NCI-H1417 treated with DMSO at 0.1 percent for 48 hours (cell line): ENCODE data around the gene SHROOM2.
A peak's percentile ranks its signal among the peaks of the same experiment; 100 is the strongest.

ENCODE experiments used
- DNase-seq: peaks from one replicate; lab custom pipeline; 2025; lab: John Stamatoyannopoulos, UW

The SHROOM2 gene

DNA sequence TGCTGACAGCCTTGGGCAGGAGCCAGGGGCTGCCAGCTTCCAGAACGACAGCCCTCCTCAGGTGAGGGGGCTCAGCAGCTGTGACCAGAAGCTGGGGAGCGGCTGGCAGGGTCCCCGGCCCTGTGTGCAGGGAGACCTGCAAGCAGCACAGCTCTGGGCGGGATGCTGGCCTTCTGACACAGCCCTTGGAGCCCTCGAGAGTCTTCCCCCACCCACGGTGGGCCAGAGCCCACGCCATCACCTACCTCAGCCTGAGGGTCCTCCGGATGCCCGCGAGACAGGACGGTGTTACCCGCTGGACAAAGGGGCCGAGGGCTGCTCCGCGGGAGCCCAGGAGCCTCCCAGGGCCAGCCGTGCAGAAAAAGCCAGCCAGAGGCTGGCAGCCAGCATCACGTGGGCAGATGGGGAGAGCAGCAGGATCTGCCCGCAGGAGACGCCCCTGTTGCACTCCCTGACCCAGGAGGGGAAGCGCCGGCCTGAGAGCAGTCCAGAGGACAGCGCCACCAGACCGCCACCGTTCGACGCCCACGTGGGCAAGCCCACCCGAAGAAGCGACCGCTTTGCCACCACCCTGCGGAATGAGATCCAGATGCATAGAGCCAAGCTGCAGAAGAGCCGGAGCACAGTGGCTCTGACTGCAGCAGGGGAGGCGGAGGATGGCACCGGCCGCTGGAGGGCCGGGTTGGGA is 109.1 kb downstream of the SHROOM2 start:
- no peak for DNase-seq

DNA sequence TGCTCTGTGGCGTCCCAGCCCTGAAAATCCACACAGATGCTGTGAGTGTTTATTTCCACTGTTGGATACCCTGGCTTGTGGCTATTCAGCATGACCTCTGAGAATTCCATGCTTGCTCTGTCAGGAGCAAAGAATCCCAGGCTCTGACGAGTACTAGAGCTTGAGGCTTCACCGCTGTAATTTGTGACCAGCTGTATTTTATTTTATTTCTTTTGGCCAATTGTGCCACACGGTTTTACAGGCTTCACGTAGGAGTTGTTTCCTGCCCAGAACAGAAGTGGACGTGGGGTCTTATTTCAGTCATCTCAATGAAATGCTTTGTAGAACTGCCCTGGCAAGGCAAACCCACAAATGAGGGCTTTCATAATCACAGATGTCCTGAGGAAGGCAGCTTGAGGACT is 111.5 kb downstream of the SHROOM2 start:
- DNase-seq, result no peak

DNA sequence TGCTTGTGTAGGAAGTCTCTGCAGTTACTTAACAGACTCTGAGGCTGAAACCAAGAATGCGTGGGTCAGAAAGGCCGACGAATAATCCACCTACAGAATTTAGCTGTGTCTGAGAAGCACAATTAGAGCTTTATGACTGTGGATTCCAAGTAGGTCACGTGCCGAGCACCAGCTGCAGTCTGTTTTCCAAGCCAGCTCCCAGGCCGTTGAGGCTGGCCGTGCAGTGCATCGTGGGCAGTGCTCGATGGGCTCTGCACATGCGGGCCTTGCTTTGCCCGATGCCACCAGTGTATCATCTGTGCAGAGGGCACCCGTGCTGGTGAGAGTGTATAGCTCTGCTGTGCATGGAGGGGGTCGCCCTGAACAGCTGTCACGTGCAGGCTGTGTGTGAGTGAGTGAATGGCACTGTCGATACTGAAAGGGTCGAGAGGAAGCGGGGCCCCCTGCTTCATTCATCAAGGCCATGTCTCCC is 113.4 kb downstream of the SHROOM2 start:
- DNase-seq, result no peak

DNA sequence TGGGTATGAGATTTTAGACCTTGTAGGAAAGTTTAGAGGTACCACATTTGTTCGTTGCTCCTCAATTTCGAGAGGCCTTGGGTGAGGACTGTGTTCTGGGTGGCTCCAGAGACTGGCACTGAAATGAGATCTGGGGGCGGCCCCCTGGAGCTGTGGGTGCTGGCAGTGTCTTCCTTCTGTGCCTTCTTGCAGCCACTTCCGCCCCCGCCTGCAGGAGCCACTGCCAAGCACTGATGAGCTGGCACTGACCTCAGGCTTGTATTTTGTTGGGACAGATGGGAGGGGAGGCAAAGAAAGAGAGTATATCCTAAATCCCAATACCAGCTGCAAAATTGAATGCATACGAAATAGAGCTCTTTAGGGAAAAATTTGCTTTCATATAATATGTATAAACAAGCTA is 116.4 kb downstream of the SHROOM2 start:
- DNase-seq, result no peak

DNA sequence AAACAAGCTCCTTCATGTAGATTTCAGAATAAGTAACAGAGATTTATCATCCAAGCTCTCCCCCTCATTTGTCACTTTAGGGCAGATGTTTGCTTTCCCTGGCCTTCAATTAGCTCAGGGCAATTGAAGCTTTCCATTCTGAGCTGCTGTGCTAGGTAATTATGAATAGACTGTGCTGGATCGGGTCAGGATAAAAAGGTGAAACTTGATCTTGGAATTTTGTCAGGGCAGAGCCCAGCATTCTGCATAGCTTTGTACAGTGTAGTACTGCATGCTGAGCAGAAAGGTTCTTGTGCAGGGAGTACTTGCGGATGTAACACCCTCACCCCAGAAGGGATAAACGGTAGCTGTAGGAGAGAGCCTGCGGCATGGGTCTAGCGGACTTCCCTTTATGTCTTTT is 116.9 kb downstream of the SHROOM2 start:
- peak; percentile 46 for DNase-seq

DNA sequence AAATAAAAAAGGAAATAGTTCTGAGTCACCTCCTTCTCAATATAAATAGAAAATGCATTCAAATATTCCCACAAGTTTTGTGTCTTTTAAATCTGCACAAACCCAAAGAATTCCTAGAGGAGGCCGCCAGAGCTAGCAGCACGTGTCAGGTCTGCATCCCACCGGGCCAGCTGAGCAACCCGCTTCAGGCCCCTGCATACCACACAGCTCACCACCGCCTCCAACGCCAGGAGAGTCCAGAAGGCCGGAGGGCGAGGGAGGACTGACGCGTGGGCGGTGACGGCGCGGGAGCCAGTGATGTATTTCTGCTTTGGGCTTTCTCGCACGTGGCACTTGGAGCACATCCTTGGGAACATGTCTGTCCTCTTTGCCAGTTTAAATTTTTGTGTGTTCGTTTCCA is 119.1 kb downstream of the SHROOM2 start:
- no peak for DNase-seq

DNA sequence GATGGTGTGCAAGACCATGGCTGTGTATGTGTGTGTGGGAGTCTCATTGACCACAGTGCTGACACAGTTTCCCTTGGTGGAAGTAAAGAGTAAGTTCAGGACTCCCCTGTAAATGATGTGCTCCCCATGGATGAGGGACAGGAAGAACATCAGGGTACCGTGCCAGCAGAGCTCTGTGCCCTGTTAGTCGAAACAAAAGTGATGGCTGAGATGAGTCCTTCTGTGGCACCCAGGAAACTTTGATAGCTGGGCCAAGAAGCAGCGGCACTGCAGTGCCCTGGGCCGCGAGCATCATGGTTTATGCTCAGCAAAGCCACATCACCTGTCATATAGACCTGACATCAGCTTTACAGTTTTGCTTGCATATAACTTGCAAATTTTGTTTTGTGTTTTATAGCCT is 119.5 kb downstream of the SHROOM2 start:
- no peak for DNase-seq

DNA sequence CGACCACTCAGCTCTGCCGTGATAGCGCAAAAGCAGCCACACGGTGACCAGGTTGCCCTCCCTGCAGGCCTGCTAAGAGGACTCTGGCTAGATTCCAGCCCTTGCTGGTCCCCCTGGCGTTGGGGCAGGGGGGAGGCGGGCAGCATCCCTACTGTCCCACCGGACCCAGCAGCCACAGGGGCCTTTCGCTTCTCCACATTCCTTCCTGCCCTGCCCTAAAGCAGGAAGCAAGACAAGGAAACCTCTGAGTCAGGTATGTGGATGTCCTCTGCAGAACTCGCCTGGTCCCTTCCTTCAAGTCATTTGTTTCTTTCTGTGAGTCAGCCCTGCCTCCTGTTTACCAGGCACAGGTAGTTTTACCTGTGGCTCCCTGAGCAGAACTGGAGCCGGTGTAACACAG is 120.7 kb downstream of the SHROOM2 start:
- no peak for DNase-seq

DNA sequence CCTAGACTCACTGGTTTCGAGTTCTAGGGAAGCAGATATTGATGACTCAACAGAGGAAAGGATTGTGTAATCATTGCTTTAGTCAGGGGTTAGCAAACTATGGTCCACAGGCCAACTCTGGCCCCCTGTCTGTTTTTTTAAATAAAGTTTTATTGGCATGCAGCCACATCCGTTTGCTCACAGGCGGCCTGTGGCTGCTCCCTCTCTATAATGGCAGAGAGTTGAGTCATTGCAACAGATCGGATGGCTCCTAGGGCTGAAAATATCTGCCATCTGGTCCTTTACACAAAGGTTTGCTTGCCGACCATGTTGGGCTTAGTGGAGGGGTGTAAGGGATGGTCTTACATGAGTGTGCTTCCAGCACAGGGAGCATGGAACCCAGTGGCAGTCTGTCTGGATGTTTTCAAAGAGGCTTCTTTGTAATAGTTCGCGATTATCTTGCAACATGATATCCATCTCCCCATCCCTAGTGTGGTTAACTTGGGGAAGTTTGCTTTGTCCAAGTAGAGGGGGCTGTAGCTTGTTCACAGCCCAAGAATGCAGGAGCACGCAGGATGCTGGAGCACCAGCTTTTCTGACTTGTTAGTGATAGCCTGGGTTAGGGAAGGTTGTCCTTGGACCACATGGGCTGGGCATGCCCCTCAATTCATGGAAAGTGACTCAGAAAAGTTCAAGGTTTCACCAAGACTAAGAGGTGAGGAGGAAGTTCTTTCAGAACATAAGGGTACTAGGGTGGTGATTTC is 121.6 kb downstream of the SHROOM2 start:
- DNase-seq, result no peak

DNA sequence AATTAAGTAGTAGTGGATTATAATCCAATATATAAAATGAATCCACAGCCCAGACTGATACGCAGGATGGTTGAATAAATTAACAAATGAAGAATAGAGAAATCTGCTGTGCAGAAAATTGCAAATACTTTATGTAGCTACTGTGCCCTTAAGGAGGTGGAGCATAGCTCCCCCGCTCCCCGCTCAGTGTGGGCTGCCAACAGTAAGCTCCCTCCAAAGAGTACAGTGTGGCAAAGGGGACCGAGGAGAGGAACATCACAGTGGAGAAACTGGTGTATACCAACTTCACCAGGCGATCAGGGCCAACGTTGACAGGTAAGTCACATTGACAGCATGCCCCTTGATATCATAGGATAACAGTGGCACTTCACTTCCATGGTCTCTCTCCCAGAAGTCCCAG is 123.0 kb downstream of the SHROOM2 start:
- no peak for DNase-seq

DNA sequence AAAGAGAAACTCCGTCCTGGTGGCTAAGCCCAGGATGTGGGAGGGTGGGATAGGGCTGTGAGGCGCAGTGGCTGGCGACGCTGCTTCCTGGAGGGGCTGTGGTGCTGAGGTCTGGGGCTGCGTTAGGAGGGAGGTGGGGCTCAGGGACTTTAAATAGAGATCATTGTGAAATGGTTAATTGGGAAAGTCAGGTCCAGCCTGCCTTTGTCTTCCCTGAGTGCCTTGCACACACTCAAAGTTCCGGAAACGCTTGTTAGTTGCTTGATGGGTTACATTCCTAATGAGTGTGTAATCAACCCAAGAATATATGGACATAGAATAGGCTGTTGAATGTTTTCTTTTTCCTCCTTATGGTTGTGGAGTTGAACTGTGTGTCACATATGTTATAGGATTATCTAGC is 125.3 kb downstream of the SHROOM2 start:
- DNase-seq, result no peak

DNA sequence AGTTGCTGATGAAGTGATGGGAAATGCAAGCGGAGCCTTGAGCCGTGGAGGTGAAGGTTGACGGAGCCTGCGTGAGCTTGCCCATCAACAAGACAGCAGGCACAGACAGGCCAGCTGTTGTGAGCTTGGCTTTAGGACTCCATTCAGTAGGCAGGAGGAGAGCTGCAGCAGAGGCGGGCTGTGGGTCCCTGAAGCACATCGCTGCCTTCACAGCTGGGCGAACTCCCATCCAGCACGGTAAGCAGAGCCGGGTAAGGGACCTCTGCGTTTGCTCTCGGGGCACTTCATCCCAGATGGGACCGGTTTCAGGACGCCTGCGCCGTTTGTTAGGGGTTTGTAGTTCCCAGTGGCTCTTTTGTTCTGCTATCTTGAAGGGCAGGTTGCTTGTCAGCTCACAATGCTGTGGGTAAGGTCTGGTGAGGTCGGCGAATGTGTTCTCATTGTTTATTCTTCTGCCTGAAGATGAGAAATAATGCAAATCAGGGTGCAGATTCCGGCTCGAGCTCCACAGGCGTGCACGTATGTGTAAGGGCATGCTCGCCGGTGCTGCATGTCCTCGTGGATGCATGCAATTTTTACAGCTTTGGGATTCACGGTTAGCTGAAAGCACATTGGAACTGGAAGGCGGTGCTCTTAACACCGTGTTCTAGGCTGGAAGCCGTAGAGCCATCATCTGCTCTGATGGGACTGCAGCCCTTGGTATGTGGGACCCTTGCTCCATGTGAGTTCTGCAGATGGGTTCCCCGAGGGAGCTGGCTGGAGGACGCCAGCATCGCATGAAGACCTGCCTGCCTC is 126.3 kb downstream of the SHROOM2 start:
- DNase-seq, result no peak

DNA sequence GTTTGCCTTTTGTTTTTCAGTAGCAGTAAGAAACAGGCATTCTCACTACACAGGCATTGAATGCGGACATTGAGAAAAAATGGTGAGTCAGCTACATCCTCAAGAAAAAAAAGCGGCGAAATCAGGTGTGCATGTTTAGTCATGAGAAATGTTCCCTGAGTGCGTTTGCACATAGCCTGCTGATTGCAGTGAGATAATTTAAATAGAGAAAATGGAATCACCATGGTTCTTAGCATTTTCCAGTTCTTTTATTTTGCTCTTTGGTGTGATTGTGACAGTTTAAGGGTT is 126.9 kb downstream of the SHROOM2 start:
- no peak for DNase-seq

DNA sequence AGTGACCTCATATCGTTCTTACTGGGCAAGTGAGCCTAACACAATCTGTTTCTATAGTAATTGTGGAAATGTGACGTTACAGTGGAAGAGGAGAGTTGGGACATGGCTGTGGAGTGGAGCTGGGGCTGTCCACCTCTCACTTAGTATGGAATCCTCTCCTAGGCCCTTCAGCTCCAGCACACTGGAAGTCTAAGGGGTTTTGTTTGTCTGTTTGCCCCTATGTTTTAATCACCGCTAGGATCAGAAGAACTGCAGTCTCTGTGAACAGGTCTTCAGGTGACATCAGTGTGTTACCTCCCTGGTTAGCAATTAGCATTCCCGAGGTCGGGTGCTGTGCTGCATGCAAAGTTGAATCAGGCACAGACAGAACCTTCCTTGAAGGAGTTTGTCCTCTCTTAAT is 131.6 kb downstream of the SHROOM2 start:
- no peak for DNase-seq

DNA sequence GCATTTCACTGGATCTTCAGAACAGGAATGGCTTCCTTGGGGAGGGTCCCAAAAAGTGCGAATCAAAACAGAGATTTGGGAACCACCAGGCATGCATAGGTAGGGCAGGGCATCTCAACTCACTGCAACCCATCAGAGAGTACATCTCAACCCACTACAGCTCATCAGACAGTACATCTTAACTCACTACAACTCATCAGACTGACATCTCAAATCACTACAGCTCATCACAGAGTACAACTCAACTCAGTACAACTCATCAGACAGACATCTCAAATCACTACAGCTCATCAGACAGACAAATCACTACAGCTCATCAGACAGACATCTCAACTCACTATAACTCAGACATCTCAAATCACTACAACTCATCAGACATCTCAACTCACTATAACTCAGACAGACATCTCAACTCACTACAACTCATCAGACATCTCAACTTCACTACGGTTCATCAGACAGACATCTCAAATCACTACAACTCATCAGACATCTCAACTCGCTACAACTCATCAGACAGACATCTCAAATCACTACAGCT is 133.5 kb downstream of the SHROOM2 start:
- DNase-seq, result no peak

DNA sequence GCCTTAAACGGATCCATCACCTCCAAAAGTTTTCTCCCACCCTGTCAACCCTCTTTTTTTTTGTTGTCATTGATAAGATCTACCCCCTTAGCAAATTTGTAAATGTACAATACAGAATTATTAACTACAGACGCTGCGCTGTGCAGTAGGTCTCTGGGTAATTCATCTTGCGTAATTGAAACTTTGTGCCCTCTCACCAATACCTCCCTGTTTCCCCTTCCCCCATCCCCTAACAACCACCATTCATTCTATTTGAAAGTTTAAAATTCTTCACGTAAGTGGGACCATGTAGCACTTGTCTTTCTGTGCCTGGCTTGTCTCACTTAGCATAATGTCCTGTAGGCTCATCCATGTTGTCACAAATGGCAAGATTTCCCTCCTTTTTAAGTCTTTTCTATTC is 135.2 kb downstream of the SHROOM2 start:
- DNase-seq, result no peak

DNA sequence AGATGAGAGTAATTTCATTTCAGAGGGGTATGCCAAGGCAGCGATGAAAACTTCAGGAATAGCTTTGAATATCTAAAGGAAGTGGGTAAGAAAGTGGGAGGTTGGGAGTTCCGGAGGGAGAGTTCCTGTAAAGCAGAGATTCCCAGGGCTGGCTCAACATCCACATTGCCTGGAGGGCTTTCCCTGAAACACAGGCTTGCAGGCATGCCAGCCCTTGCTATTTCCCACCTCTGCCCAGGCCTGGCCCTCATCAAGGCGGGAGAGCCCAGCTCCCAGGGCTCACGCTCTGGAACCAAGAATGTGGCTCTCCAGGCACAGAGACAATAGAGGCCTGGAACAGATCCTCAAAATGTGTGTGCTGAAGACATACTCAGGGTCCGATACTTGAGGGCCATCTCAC is 137.1 kb downstream of the SHROOM2 start:
- no peak for DNase-seq

DNA sequence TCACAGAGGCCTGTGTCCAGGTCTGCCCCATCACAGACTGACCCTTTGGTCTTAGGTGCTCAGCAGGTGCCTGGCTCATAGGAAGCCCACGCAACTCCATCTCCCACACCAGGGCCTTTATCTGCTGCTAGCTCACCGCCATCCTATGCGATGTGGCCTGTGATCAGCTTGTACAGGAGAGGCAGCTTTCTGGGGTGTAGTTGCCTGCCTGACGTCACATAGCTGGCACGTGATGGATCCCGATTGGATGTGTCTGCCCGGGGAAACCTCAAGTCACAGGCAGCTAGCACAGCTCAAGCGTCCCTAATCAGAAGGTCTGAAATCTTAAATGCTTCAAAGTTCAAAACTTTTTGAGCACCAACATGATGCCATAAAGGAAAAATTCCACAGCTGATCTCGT is 139.8 kb downstream of the SHROOM2 start:
- DNase-seq, result no peak

DNA sequence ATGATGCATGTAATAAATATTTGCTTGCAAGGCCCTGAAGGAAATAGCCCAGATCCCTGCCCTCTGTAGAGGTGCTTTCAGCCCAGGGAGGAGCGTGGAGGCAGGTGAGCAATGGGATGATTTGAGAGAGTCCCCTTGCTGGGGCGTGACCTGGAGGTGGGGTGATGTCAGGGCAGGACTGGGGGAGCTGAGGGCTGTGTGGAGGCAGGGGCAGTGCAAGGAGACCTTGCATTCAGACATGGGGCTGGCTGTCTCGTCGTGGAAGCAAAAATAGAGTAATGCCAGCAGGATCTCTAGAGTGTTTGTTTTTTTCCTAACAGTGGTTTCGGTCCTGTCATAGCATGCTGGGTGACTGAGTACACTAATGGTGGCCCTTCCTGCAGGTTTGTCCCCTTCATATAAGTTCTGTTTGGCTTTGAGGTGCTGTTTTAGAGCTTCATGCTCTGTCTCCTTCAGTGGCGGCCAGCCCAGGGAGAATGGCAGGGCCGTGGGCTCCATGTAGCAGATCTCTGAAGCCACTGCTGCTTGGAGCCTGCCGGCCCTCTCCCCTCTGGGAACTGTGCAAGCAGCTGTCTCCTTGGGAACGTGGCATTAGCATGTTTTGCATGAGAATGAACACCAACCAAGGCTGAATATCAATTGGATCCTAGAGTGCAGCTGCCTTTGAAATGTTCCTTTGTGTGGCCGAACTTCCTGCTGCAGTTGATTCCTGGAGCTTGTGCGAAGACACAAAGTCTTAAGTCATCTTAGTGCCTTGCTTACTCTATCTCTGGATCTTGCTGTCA is 141.7 kb downstream of the SHROOM2 start:
- DNase-seq, result peak; percentile 31

DNA sequence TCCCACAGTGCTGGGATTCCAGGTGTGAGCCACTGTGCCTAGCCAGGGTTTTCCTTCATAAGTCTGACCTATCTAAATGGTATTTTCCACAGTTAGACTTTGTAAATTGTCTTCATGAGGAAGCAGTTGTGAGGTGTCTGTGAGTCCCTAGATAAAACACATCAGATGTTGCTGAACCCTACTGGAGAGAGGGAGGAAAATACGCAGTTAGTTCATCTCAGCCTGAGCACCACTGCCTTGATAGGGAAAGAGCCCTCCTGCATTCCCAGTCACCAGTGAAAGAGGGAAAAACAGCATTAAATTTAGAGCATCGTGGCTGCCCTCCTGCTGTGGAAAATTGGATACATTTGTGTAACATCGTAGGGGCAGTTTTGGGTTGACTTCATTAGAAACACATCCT is 149.2 kb downstream of the SHROOM2 start:
- no peak for DNase-seq

DNA sequence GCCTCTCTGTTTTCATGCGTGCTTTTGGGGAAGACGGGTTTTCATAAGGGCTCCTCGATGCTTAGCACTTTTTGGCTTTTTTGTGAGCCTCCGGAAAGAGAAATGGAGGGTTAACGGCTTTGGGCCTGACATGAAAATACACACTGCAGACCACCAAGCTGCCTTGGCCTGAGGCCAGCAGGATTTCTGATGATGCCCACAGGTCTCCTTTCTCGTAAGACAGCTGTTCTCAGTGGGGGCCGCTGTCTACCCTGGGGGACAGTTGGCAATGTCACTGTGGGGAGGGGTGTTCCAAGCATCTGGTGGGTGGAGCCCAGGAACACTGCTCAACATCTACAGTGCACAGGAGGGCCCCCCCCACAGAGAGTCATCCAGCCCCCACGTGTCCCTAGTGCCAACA is 151.5 kb downstream of the SHROOM2 start:
- no peak for DNase-seq

DNA sequence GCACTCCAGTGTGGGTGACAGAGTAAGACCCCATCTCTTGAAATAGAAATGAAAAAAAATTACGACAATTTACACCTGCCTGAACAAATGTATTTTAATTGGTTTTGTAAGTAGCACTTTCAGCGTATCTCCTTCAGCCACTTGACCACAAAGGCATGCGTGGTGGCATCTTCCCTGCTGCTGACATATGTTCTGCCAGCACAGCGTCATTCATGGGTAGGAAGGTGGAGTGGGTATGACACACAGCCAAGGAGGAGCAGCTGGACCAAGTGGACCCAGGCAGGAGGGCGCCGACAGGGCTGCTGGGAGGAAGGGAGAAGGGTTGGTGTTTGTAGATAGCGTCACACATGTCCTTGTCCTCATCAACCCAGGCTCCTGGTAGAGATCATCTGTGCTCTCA is 152.3 kb downstream of the SHROOM2 start:
- DNase-seq, result no peak
